COR-L47 (cell line): Measurements from ENCODE around the gene COA8.
A peak's percentile ranks its signal among the peaks of the same experiment; 100 is the strongest.

ENCODE experiments used
- DNase-seq: peaks from one replicate; lab custom pipeline; 2025; lab: John Stamatoyannopoulos, UW

COA8 gene, protein sequence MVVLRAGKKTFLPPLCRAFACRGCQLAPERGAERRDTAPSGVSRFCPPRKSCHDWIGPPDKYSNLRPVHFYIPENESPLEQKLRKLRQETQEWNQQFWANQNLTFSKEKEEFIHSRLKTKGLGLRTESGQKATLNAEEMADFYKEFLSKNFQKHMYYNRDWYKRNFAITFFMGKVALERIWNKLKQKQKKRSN

DNA sequence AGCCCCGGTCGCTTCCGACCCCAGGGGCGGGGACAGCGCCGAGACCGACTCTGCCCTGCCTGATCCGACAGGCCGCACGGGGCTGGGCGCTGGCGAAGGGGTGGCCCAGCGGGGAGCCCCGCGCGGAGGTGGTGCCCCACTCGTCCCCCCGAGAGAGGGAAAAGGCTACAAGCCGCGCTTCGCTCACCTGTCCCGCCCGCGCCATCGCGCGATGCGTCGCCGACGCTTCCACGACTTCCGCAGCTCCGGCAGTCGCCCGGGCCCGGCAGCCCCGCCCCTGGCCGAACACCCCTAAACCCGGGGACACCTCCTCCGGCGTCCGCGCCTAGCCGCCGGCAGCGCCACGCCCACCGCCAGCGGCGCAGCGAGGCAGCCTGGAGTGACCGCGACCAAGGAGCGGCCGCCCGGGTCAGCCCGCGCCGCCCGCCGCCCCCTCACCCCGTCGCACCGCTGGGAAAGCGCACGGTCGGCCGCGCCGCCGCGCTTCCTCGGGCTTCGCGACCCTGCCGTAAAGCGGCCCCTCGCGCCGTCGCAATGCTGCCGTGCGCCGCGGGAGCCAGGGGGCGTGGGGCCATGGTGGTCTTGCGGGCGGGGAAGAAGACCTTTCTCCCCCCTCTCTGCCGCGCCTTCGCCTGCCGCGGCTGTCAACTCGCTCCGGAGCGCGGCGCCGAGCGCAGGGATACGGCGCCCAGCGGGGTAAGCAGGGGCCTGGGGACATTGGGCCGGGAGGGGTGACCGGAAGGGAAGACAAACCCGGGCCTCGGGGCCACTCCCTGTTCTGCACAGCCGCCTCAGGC, at the start of gene COA8, which contains the start of gene BAG5:
Gene COA8, plus strand, starts transcription at position 532 of the 797 bp plus-strand sequence. Its CDS starts 42 bp downstream, at position 574.
Gene BAG5, minus strand, starts transcription at position 229 of the 797 bp plus-strand sequence. CDS start 1,493 bp downstream, outside the sequence.
- peak; percentile 93 for DNase-seq

DNA sequence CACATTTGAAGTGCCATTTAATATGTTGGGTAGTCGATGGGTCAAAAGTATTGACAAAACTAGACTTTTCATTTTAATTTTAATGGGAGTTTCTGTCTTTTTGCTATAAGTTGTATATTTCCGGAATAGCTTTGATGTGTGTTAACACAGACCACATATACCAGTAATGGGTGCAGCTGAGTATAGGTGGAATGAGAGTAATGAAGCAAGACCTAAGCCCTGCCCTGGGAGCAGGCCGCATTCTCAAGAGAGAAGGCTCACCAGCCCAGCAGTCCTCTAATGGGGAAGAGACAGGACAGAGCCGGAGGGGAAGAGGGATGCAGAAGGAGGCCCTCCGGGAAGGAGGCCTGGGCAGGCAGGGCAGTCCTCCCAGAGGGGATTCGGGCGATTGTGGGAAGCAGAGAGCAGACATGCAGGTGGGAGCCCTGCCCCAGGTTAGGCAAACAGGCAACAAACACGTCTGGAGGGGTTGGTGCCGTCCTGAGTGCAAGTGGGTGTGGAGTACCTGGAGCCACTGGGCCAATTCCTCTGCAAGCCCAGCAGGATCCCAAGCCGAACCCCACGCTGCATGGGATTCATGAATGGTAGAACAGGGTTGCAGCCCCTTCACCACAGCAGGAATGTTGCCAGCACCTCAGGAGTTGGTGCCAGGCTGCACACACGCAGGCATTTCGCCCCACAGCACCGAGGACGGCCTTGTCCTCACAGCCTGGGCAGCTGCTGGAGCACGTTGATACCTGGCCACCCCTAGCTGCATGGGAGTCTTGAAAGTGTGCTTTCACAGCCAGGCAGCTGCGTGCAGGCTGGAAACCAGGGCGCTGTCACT, 48.0 kb upstream of the COA8 start:
- DNase-seq, result no peak

DNA sequence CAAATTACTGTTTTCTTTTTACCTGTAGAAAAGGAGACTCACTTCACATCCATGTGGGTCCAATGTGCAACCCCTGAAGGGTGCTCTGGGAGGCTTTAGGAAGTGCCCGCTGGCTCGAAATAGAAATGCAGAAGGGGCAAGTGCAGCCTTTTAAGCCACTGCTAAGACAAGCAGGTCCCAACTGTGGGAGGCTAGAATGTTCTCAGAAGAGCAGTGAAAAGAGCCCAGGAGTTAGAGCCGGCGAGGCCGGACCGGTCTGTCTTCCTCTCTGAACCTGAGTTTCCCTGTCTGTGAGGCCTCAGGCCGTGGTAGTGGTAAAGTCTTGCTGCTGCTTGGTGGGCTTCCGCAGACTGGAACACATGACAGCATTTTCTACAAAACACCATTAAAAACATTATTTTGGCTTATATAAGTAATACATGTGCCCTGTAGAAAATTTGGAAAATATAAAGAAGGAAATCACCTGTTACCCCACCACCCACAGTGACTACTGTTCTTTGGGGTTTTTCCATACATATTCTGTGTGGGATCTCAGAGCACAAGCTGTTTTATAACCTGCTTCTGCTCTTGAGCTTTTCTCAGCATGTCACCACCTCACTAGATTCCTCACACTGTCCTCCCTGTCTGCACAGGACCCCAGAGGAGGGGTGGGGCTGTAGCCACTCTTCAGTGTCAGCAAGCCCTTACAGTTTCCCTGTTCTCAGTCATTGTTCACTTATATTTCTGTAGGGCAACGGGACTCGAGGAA, 46.2 kb upstream of the COA8 start:
- DNase-seq, result no peak

DNA sequence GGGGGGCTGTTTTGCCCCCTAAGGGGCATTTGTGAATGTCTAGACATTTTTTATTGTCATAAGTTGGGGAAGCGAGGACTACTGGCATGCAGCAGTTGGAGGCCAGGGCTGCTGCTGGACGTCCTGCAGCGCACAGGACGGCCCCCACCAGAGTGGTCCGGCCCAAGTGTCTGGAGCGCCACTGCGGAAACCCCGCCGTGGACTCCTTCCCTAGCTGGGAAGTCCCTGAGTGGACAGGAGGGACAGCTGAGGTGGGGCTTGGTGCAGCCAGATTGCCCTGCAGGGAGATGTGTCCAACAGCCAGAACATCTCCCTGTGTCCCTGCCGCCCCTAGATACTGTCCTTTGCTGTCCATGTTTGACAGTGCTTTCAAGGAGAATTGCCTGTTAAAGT, 45.6 kb upstream of the COA8 start:
- no peak for DNase-seq

DNA sequence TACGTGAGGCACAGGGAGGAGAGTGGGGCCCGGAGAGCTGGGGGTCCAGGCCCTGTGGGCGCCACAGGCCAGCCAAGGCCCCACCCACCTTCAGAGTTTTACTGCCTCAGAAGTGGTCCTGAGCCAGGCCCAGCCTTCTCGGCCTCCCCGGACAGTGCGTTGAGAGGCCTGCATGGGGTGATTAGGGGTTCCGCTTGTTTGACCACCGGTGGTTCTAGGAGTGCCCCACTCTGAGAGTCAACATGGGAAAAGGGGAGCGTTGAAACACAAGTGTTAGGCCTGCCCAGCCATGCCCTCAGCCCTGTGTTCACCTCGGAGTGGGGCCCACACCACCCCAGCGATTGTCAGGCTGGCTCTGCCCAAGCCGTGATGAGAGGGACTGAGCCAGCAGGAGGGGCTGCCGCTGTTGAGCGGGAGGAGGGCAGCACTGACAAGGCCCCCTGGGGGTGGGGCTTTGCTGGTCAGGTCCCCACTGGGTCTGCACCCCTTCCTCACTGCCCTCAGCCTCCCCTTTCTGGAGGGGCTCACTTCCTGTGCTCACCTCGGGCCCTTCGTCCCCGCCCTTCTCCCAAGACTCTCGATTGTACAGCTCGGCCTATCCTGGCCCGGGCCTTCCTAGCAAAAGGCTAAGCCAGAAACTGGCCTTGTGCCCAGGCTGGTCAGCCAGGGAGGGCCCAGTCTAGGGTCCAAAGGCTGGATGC, 44.9 kb upstream of the COA8 start:
- no peak for DNase-seq

DNA sequence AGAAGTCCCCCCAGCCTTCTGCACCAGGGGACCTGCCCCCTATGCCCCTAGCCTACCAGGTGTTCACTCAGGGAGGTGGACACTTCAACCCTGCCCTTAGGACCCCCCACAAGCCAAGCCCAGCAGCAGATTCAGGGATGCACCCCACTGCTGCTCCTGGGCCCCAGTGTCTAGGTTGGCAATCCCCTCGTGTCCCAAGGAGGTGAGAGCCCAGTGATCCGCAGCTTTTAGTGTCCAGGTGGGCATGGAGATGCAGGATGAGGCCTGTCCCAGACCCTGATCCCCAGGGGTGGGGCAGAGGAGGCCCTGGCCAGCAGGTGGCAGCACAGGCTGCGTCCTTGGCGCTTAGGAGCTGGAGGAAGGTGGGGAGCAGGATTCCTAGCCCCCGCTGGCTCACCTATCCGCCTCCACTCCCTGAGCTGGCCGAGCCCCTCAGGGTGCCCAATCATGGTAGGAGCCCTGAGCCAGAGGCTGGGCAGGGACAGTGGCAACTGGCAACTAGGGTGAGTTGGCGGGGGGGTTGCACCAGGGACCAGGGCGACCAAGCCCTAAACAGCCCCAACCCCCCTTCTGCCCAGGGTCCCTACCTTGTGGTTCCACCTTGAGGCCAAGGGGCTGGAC, 44.2 kb upstream of the COA8 start:
- DNase-seq, result peak; percentile 73

DNA sequence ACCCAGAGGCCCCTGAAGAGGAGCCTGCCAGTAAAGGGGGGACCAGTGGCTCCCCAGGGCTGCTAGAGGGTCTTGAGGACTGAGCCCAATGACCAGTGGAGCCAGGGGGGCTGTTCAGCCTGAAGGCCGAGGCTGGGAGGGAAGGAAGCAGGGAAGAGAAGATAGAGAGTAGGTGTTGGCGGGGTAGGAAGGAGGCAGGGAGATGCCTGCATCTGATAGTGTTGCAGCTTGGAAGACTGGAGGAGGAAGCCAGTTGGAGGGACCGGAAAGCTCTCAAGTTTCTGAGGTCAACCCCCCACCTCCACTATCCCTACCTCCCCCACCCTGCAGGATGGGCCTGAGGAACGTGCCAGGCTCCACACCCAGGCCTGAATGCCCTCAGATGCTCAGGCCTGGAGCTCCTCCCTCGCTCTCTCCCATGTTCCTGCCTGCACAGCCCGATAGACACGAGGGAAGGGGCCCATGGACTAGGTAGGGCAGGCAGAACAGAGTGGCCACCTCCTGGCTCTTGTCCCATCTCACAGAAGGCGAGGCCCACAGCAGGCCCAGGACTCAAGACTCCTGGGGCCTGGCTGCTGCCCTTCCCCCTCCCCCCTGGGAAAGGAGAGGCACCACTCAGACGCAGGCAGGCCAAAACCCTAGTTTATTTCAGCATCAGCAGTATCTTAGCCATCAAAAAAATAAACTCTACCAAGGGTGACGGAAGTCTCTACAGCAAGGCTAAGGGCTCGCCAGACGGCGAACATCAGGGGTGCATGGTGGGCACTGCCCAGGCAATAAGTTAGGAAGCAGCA, 43.5 kb upstream of the COA8 start:
- DNase-seq, result no peak

DNA sequence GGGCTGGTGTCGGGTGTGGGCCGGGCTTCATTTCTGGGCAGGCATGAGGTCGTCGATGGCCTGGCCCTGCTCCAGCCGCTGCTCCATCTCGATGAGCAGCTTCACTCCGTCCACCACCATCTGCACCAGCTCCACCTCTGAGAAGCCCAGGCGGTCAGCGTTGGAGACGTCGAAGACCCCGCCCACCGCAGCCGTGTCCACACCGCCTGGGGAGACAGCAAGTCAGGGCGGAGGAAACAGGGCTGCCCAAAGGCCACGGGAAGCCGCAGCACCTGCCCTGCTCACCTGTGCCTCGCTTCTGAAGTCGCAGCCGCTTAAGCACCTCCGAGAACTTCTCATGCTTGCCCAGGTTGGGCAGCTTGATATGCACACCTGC, 42.9 kb upstream of the COA8 start:
- DNase-seq, result no peak

DNA sequence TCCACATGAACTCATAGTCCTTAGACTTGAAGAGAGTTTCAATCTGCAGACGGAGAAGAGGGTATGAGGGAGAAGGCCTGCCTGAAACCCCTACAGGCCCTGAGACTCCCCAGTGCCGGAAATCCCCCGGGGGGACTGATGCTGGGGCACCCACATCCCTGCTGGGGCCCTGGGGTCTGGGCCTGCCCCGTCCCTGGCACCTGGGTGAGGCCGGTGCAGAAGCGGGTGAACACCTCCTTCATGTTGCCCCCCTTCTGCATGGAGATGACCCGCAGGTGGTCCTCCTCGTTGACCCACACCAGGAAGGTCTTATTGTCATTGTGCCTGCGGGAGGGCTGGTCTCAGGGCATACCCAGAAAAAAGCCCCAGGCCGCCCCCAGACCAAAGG, 42.5 kb upstream of the COA8 start:
- DNase-seq, result no peak

DNA sequence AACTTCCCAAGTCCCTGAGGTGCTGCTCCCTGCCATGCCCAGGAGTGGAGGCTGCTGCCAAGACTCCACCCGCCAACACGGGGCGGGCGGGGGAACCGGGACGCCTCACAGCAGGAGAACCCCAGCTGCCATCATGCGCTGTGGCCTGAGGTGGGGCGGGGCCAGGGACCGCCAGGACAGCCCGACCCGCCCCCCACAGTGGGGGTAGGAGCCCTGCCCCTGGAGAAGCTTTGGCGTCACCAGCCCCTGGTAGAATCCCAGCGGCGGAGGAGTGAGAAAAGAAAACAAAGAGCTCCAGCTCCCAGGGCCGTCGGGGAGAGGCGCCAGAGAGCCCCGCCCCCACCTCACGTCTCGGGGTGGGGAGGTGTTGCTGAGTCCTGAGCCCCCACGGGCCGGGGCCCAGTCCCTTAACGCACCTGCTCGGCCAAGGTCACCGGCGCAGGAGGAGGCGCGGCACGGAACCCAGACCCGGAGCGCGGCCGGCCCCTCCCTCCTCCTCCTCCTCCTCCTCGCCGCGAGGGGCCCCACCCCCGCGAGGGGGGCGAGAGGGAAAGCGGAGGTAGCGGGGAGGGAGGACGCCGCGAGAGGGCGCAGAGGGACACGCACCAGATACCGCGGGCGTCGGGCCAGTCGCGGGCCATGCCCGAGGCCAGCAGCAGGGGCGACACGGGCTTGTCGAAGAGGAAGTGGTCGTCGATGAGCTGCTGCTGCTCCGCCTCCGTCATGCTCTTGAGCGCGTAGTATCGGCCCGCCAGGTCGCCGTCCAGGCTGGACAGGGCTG, 41.9 kb upstream of the COA8 start:
- DNase-seq, result peak; percentile 98

DNA sequence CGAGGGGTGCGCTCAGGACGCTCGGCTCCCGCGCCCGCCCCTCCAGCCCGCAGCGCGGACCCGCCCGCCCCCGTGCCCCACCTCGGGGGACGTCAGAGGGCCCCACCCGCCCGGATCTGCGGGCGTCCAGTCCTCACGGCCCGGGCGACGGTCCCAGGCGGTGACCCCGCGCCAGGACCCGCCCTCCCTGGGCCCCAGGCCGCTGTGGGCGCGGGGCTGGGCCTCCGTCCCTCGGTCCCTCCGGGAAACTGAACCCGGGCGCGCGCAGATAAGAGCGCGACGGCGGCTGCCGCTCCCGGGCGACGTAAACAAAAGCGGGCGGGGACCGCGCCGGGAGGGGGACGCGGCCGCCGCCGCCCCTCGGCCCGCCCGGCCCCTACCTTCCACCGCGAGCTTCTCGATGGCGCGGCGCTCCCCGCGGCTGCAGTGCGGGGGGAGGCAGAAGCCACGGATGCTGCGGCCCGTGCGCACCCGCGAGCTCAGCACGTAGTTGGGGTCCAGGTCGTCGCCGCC, 41.3 kb upstream of the COA8 start:
- DNase-seq, result peak; percentile 58

DNA sequence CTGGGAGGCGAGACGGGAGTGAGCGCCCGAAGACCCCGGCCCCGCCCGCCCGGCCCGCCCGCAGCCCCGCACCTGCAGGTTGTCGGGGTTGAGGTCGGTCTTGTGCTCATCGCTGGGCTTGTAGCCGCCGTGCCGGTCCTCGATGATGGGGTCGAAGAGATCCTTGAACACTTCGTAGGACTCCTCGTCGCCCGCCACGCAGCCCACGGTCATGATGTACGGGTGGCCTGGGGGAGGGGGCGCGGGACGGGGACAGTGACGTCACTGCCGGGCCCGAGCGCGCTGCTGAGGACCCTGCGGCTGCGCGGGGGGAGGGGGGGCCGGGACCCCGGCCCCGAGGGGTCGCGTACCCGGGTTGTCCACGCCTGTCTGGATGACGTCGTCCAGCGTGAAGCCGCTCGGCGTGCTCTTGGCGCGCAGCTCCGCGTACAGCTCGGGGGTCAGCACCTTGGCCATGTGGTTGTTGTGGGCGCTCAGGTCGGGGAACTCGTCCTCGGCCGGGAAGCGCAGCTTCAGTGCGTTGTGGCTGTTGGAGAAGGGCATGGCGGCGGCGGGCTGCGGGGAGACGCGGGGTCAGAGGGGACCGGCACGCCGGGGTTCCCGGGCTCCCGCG, 40.7 kb upstream of the COA8 start:
- peak; percentile 52 for DNase-seq

DNA sequence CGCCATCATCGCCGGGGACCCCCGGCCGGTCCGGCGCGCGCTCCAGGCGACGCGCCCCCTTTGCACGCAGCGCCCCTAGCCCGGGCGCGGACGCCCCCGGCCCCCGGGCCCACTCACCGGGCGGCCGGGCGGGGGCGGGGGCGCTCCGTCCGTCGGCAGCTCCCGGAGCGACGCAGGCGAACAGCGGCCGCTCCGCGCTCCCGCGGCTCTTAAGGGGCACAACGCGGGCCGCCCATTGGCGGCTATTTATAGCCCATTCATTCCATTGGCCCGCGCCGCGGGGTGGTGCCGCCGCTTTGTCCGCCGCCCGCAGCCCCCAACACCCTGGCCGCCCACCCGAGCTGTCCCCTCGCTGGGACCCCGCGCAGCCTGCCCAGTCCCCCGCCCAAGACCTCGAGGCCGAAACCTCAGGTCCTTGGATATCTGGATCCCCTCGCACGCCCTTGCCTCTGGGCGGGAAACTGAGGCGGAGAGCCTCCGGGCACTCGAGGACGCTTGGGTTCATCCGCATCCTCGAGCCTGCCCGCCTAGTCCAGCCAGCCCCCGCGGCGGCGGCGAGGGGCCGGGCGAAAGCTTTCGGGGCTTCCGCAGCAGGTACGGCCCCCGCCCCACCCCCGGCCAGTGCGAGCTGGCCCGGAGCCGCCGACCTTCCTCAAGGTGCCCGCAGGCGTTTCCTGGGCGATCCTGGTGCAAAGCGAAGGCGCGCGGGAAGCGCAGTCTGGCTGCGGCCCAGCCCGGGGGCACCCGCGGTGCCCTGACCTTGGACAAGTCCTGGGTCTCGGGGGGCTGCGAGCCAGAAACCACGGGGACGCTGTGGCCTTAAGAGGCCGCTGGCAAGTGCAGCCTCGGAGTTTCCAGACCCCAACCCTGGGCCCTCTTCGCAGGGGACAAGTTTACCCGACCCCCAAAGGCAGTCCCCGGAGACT, 39.8 kb upstream of the COA8 start, which contains the start of gene CKB:
Gene CKB, minus strand, starts transcription at position 182 of the 926 bp plus-strand sequence. CDS start 337 bp downstream, outside the sequence.
- DNase-seq, result peak; percentile 94

DNA sequence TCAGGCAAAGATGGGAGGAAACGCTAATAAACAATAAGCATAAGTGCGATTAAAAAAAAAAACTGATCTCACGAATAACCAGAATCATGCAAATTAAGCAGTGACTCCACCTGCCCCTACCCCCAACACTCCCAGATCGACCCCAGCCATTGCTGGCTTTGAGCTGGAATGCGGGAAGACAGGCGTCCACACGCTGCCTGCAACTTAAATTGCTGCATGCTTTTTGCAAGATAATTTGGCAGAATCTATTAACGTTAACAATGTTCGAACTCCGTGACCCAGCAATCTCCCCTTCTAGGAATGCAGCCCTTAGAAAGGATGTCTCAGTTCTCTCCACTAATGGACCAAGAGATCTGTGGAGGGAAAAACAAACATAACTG, 39.2 kb upstream of the COA8 start:
- no peak for DNase-seq

DNA sequence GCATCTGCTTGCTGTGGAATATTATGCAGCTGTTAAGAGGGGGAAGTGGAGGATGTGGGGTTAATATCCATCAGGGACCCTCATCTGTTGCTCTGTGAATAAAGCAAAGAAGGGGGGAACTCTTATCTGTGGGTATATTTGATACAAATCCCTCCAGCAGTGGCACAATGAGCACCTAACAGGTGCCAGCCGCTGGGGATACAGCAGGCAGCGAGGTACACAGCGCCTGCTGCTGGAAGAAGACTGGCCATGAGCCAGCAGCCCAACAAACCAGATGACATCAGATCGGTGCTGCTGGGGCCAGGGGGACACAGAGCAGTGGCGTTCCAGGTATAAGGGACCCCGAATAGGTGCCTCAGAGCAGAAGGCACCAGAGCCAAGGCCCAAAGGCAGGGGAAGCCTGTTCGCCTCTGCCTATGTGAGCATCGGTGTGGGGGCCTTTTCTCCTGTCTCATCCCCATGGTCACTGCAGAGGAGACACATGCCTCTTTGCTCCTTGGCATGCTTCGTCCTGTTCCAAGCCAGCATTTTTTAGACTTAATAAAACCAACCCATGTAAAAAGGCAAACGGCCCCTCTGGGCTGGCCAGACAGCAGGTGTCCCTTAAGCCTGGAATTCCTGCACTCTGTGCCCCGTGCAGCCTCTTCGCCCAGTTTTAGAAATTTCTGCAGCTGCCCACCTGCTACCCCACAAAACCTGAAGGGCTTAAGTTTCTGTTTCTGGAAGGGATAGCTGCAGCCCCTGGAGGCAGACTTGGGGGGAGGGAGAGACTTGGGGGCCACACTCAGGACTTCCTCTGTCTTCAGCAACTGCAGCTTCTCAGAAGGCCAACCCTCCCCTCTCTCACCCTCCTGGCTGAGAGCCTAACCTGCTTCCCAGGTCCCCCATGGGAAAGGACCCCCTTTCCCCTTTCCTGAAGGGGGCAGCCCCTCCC, 38.5 kb upstream of the COA8 start:
- DNase-seq, result no peak
